Measurements from ENCODE around the gene ZBTB22.

The ZBTB22 gene

DNA sequence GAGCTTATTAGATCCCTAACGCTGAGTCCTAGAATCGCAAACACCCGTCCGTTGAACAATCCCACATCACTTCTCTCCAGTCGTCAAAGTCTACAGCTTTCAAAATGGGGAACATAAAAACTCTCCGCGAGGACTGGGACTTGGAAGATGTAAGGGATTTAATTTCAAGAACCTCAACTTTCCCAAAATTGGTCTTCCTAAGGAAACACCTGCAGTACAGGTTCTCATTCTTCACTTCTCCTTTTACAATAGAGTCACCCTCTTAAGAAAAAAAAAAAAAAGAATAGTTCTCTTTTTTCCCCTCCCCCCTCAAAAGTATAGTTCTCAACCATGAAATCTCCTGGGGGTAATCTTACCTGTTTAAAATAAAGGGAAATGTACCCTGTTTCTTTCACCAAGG lies 6.6 kb upstream of the ZBTB22 start:
- DNase-seq: no peak

DNA sequence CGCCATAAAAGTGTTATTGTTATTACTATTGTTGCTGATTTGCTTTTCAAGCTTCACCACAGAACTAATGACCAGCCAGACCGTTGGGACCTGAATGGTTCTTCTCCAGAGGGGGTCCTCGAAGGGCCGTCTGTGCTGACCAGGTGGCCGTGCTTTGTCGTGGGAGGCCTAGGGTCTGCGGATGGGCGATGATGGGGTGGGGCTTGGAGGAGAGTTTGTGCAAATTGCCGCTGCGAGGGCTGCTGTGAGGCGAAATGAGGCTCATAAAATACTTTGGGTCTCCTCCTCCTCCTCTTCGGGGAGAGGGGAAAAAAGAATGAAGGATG lies 6.0 kb upstream of the ZBTB22 start:
- no peak for DNase-seq

DNA sequence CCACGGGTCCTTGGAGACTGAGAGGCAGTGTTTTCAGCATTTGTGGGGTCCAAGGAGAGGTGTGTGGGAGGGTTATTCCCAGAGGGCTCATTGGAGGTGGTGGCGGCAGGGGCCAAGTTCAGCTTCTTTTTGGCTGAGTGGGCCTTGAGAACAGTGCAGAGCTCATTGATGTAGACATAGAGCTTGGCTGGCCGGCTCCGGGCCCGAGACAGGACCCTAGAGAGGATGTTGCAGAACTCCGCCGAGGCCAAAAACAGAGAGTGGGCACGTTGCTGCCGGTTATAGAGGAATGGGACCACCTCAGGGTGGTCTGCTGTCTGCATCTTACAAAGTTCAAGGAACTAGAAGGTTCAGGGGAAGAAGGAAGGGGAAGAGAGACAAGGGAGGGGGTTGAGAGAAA lies 3.7 kb upstream of the ZBTB22 start:
- DNase-seq: no peak

DNA sequence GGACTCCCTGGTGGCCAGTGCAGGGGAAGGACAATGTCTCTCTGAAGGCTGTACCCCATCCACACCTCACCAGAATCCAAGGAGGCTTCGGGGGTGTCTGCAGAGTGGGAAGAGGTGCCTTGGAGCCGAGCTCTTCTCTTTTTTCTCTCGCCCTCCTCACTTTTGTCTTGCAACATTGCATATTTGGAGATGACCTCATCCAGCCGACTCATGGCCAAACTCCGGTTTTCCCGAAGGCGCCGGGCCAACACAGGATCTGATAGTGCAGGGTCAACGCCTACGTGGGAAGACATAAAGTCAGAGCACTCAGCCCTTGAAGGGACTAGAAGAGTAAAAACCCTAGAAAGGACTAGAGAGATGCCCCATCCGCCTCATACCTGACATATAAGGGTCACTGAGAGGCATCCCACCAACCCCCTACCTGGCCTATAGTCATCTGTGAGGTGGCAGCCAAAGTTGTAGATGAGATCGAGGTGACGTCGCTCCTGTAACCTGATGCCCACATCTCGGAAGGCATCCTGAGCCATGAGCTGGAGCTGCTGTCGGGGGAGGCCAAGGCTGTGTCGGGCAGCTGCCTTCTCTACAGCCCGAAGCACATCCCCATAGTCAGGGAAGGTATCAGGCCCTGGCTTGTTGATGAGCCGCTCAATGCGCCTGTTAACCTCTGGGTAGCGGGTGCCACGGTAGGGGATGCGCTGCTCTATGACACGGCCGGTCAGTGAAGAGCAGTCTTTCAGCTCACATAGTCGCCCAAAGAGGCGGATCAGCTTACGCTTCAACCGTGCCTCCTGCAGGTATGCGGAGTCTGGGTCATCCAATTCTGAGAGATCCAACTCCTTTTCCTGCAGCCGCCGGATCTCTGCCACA lies 3.0 kb upstream of the ZBTB22 start:
- no peak for DNase-seq

DNA sequence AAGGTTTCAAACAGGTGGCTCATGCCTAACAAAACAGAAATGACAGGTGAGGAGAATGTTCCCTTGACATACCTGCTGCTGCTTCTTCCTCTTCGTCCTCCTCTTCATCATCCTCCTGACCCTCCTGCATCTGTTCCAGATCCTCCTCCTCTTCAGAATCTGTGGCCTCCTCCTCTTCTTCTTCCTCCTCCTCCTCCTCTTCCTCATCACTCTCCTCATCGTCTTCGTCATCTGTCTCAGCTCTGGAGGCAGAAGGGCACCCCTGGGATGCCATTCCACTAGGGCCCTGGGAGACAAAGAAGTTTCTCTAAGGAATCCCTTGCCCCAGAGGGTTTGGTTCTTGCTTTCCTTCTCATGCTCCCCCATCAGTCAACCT lies 2.4 kb upstream of the ZBTB22 start:
- no peak for DNase-seq

DNA sequence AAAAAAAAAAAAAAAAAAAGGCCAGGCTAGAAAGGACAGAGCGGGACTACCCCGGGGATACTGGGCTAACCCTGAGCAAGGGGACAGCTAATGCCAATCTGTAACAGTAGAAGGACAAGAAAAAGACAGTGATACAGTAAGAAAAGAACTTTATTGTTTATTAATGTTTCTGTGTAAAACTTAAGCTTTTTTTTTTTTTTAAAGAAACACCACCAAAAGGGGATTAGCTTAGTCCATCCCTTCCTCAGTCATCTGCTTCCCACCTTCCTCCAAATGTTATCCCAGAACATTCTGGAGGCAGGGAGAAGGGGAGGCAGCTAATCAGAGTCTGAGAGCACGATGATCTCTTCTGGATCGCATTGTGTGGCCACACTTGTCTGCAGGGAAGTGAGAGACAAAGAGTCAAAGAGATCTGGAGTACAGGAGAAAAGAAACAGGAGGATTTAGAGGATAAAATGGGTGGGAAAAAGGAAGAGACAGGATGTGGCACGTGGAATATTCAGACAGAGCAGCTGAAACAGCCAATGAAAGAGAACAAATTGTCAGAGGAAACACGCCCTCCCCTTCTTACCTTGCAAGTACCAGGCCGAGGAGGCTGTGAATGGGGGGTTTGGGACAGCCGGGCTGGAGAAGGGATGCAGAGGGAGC lies 1.0 kb upstream of the ZBTB22 start:
- DNase-seq: no peak

DNA sequence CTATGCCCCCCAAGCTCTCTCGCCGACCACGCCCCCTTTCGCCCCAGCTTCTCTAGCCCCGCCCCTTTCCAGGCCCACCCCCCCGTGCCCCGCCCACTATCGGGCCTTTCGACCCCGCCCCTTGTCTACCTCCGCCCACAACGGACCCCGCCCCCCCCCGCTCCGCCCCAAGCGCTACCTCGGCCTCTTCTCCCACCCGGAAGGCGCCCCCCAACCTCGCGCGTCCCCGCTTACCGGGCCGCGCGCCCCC lies 200 bp downstream of the ZBTB22 start:
- no peak for DNase-seq

DNA sequence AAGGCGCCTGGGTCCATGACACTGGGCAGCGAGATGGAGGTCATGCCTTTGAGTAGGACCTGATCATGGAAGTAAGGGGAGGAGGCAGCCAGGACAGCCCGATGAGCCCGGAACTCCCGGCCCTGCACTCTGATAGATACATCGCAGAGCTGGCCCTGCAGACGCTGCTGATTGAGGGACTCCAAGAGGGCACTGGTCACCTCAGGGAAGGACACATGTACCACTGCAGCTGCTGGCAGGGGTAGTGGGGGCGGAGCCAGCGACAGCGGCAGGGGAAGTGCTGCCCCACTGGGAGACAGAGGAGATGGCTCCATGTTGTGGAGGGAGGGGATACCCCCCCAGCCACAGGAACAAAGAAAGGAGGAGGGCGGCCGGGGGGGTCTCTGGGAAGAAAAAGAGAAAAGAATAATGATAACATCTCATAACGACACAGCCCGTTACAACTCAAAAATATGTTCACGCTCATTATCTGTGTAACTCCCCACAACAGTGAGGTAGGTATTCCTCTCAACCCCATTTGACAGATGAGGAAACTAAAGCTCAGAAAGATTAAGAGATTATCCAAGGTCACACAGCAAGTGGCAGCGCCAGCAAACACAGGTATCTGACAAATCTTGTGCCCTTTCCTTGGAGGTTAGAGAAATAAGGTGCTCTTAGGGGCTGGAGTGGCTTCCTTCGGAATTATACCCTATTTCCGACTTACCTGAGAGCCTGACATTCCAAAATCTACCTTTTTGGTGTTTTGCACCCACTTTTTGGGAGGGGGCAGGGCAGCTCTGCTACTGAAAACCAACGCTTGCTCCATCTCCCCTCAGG lies 733 bp downstream of the ZBTB22 start:
- DNase-seq: peak; percentile 55

DNA sequence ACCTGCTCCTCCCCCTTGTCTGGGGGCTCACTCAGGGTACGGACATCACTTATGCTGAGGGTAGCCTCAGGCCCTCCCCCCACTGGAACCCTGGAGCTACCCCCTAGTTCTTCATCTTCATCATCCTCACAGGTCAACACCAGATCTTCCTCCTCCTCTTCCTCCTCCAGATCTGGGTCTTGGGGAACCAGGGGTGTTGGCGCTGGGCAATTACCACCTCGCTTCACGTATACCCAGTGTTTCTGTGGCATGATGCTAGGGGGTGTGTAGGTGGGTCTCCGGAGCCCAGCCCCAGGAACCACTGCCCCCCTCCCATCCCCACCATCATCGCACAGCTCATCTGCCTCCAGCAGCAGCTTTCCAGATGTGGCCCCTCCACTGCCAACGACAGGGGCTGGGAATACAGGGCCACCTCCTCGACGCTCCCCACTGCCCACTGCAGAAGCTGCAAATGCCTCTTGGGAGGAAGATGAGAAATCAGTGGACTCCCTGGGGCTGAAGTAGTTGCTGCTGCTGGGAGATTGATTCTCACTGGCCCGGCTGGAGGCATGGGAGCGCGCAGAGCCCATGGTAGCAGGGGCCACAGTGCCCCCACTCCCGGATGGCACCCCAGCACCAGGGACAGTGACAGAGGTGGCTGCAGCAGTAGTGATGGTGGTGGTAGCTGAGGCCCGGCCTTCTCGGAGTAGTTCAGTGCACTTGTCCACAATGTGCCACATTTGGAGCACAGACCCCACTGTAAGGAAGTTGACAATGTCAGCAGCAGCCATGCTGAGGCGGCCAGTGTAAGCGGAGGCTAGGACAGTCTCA lies 1.5 kb downstream of the ZBTB22 start:
- no peak for DNase-seq

DNA sequence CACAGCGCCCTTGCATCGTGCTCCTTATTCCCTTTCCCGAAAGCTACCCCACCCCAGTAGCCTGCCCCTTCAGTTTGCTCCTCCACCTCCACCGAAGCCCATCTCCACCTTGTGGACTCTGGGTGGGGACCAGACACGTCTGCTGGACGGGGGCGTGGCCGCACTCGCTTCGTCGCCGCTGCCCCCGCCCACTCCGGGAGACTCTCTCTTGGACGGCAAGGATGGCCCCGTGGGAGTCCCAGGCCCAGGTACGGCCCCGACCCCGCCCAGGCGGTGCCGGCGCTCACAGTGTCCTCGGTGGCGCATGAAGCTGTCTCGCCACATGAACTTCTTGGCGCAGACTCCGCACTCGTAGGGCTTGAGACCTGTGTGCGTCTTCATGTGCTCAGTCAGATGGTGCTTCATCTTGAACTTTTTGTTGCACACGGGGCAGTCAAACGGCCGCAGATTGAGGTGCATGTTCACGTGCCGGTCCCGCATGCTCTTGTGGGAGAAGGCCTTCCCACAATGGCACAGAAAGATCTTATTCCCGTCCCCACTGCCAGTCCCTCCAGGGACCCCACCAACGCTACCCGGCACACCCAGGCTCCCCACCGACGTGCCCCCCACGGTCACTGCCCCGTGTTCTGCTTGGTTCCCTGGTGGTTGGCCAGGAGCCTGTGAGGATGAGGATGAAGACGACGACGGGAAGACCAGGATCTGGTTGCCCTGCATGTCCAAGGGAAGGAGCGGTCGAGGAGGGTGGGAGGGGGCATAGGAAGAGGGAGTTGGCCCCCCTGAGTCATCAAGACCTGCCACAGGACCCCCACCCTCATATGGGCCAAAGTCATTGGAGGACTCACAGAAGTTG lies 2.4 kb downstream of the ZBTB22 start:
- no peak for DNase-seq

DNA sequence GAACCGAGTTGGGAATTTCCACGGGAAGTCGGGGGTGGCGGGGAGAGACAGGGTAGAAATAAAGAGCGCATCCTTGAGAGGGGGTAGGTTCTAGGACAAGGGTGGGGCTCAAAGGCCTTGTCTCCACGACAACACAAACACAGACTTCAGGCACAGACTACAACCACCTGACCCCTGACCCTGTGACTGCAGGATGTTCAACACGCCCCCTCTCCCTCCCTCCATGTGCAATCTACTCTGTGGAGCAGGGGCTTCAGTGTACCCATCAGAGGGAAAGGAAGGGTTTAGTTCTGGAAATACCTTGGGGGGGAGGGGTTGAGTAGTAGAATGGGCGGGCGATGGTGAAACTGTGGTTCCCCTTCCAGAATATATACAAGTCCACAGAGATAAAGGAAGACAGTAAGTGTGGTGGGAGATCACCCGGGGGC lies 3.0 kb downstream of the ZBTB22 start:
- DNase-seq: peak; percentile 76

DNA sequence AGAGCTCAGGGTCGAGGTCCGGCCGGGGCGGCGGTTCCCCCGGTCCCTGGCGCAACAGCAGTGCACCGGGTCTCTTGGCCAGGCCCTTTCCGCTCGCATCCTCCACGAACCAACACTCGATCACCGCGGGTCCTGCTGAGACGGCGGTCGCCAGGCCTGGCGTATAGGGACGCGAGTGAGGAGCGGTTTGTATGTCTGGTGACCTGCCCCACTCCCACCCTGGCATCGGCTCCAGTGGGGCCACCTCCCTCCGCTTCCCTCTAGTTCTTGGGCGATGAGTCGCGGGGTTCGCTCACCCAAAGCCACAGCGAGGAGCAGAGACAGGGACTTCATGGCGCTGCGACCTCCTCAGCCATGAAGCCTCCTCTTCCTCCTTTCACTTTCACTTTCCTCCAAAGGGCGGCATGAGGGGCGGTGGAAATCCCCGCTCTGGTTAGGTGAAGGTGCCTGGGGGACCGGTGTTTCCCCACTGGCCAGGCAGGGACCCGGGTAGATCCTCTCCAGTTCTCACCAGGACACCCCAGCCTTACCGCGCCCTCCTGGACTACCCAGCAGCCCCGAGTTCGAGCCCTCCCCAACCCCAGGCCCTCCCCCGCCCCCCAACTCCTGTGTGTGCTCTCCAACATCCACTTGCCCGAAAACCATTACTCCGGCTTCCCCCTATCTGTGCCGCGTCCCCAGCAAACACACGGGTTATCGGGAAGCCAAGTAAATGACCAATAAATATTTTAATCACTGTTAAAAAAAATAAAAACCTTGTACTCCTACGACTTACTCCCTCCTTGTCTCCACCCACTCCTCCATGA lies 3.6 kb downstream of the ZBTB22 start, which contains the start of gene TAPBP:
TAPBP (minus strand) TSS at position 370 of the 806 bp plus-strand sequence; CDS start at position 333, 37 bp downstream.
- DNase-seq: peak; percentile 74

DNA sequence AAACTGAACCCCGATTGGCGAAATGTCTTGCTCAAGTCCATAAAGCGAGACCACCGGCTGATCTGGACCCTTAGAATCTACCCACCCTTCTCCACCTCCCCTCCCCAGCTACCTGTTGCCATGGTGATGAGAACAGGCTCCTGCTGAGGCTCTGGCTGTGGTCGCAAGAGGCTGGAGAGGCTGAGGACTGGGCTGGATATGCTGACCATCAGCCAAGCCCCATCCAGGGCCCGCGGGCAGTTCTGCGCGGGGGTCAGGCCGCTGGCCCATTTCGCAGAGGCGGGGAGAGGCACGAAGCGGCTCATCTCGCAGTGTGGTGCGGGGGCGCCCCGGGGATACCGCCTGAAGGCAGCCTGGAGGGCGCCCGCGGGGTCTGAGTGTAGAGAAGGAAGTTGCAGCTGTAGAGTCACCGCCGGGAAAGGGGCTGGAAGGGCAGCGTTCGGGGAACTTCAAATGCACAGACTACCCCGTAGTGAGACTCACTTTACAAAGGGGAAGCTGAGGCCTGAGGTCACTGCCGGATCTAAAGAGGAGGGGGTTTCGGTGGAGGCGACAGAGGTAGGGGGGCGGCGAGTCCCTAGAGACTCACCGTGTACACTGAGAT lies 4.3 kb downstream of the ZBTB22 start:
- no peak for DNase-seq

DNA sequence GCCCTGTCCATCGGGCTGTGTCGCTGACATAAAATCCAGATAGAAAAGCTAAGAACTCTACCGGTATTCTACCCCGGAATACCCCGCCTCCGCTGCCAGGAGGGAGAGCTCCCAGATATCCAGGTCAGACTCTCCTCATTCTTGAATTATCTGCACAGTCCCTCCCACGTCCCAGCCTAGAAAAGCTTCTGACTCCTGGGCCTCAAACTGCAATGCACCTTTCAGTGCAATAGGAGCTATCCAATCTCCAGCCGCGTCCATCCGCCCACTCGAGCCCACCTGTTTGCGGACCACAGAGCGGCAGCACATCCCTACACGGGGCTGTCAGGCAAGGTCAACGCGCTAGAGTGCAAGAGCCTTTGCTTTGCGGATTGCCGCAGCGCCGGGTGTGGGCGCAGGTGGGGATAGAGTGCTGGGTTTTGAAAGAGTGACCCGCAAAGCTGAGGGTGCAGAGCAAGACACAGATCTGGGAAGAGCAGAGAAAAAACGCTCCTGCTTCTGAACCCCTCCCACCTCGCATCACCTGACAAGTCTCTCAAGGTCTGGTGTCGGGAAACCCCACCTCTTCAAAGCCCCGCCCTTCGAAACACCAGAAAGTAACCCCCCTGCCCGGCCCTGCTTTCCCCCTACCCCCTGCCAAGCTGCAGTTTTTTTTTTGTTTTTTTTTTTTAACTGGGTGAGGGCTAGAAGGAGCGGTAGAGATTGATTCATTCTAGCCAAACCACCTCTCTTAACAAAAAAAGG lies 5.0 kb downstream of the ZBTB22 start:
- DNase-seq: peak; percentile 74

DNA sequence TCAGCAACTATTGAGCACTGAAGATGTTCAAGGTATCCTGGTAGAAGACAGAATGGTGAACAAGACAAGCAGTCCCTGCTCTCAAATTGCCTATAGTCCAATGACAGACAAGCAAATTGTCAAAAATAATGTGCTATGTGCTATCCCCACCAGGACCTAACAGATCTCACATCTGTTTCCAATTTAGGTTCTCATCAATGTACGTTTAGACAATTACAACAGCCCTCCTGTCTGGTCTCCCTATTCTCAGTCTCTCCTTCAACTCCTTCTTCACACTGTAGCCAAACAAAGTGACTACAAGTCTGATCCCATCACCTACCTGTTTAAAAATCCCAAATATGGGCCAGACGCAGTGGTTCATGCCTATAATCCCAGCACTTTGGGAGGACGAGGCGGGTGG lies 11.2 kb downstream of the ZBTB22 start:
- no peak for DNase-seq

DNA sequence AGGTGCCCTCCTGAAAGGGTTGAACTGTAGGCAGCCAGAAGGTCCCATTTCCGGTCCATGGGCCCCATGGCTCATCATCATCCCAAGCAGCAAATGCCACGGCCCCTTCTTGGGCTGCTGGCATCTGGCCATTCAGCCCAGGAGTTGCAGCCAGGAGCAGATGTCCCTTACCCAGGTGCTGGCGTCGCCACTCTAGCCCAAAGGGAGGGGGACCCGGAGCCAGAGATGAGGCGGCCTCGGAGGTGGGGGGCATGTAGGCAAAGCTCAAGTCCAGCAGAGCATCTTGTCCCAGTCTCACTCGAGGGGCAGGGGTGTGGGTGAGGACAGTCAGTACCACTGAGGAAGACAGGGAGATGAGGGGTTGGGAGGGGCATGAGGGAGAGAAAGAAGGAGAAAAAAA lies 12.5 kb downstream of the ZBTB22 start:
- no peak for DNase-seq

DNA sequence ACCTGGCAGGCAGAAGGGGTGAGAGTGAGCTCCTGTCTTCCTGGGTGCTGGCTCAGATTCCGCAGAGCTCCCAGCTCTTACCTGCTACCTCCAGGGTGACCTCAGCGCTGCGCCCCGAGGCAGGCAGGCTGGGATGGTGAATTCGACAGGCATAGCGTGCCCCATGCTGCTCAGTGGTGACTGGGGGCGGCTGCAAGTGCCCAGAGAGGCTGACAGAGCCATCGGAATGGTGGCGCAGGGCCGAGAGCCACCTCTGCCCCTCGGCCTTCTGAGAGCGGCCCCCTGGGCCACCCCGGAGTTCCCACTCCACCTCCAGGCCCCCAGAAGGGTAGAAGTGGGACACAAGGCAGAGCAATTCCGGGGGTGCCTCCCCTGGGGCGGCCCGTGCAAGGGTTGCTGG lies 13.3 kb downstream of the ZBTB22 start:
- DNase-seq: no peak

DNA sequence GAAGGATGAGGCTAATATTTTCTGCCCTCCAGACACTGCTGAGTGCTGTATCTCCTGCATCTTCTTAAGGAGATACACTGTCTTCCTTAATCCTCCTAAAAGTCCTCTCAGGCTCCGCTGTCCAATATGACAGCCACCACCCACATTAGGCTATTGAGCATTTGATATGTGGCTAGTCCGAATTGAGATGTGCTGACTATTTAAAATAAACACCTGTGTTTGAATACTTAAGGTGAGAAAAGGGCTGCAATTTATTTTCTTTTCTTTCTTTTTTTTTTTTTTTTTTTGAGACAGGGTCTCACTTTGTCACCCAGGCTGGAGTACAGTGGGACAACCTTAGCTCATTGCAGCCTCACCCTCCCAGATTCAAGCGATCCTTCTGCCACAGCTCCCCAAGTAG lies 15.7 kb downstream of the ZBTB22 start:
- no peak for DNase-seq

DNA sequence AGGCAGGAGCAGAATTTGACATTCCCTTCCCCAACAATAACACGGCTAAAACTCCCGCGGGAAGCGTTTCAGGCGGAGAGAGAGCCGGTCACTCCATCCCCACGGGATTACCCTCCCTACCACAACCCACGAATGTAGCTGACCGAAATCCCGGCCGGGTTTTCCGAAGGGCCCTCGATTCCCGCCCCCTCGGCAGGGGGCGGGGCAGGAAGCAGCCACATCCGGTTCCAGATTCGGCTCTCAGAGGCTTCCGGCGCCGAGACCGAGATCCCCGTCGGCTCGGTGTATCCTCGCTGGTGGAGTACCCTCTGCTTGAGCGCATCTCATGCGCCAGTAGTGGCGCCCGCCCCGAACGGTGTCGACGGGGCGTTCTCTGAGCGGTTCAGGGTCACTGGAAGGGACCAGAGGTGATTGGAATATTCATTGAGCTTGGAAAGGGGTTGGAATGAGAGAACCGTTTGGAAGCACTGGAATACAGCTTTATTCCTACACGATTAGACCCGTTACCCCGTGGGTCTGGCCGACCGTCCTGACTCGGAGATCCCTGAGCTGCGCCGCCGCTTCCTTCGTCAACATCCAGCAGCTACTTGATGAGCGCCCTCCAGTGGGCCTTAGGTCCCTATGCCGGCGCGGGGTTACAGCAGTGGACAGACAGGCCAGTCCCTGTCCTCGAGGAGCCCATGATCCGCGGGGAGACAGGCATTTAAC lies 18.2 kb downstream of the ZBTB22 start:
- peak; percentile 94 for DNase-seq

All from left hindlimb (tissue), 1 donor.